ENCODE measurements around the gene IL6.
"Not testable (repeated sequence)": the region's sequence is repeated elsewhere in the genome, so short reads cannot be mapped to it uniquely, and the experiment has no call there.

IL6 gene

GRCh38 chr7:22726907-22727713, at the start of gene IL6:
TSS of gene IL6 (plus strand) at chr7:22727200. CDS start at chr7:22727263, 63 bp downstream.
- DNase-seq, result no peak

GRCh38 chr7:22677263-22677662, 49.7 kb upstream of the IL6 start:
- DNase-seq, result not testable (repeated sequence)

- DNase-seq, result no peak
These were observed 49.3 kb upstream of the IL6 start for GRCh38 chr7:22677680-22678079.

- no peak for DNase-seq
These were observed 46.5 kb upstream of the IL6 start for GRCh38 chr7:22680482-22680911.

- DNase-seq, result no peak
These were observed 45.7 kb upstream of the IL6 start for GRCh38 chr7:22681312-22681711.

GRCh38 chr7:22681852-22682657, 44.9 kb upstream of the IL6 start:
- DNase-seq, result no peak

GRCh38 chr7:22683379-22683778, 43.6 kb upstream of the IL6 start:
- no peak for DNase-seq

- DNase-seq, result no peak
These were observed 40.4 kb upstream of the IL6 start for GRCh38 chr7:22686620-22687019.

GRCh38 chr7:22688084-22688483, 38.9 kb upstream of the IL6 start:
- no peak for DNase-seq

- not testable (repeated sequence) for DNase-seq
These were observed 38.1 kb upstream of the IL6 start for GRCh38 chr7:22688934-22689333.

- DNase-seq, result no peak
These were observed 32.3 kb upstream of the IL6 start for GRCh38 chr7:22694597-22695207.

- DNase-seq, result no peak
These were observed 31.4 kb upstream of the IL6 start for GRCh38 chr7:22695476-22696132.

- no peak for DNase-seq
These were observed 30.3 kb upstream of the IL6 start for GRCh38 chr7:22696541-22697228.

GRCh38 chr7:22697322-22697859, 29.6 kb upstream of the IL6 start:
- no peak for DNase-seq

GRCh38 chr7:22697876-22698606, 29.0 kb upstream of the IL6 start:
- no peak for DNase-seq

- DNase-seq, result no peak
These were observed 28.2 kb upstream of the IL6 start for GRCh38 chr7:22698767-22699166.

GRCh38 chr7:22700559-22701002, 26.4 kb upstream of the IL6 start:
- DNase-seq, result no peak

GRCh38 chr7:22702516-22702915, 24.5 kb upstream of the IL6 start:
- DNase-seq, result no peak

GRCh38 chr7:22703107-22703855, 23.7 kb upstream of the IL6 start:
- not testable (repeated sequence) for DNase-seq

GRCh38 chr7:22703978-22704610, 22.9 kb upstream of the IL6 start:
- not testable (repeated sequence) for DNase-seq

Measured in activated CD4-positive, alpha-beta T cell treated with anti-CD3 and anti-CD28 coated beads, Interleukin-2, amount 50 U/mL, for 4 hours (primary cell).